Measurements from ENCODE around the gene VRK1. TPM values are rescaled to one million over a fixed set of nuclear protein-coding genes. Genes with fewer than 3 reads are reported as not detected.
"Not testable (repeated sequence)": the region's sequence is repeated elsewhere in the genome, so short reads cannot be mapped to it uniquely, and the experiment has no call there.

The VRK1 gene
- polyA plus RNA-seq, result 1 to 10 TPM; 2.5 to 7.0 (median 5.8) TPM

- WGBS, 3 donors, result 3 to 4% (median 3%) methylated on average over 30 to 57 of the region's 57 CpGs
- no peak within 1 kb of the TSS for H3K27ac ChIP-seq (ENCODE audit: low read depth, low read length)
These were observed at the start of gene VRK1 for GRCh38 chr14:96796851-96797581. Gene VRK1 (plus strand): TSS chr14:96797382. CDS start chr14:96833472, 36,090 bp downstream.

GRCh38 chr14:96747608-96748007 lies 49.6 kb upstream of the VRK1 start:
- no peak overlapping the region for H3K27ac ChIP-seq (ENCODE audit: low read depth, low read length)
- 78 to 87% (median 85%) methylated on average over 10 of the region's 10 CpGs for WGBS, 3 donors

- WGBS, 3 donors, result 41 to 64% (median 63%) methylated on average over 6 of the region's 6 CpGs
- H3K27ac ChIP-seq (ENCODE audit: low read depth, low read length), result no peak overlapping the region
These were observed 48.8 kb upstream of the VRK1 start for GRCh38 chr14:96748362-96748761.

GRCh38 chr14:96751505-96751904 lies 45.7 kb upstream of the VRK1 start:
- 52 to 64% (median 59%) methylated on average over 3 of the region's 3 CpGs for WGBS, 3 donors

GRCh38 chr14:96752125-96752524 lies 45.1 kb upstream of the VRK1 start:
- H3K27ac ChIP-seq (ENCODE audit: low read depth, low read length), result no peak overlapping the region
- WGBS, 3 donors, result 71 to 78% (median 78%) methylated on average over 5 of the region's 5 CpGs

More at GRCh38 chr14:96751505-96751904, 45.7 kb upstream of the VRK1 start:
- no peak overlapping the region for H3K27ac ChIP-seq (ENCODE audit: low read depth, low read length)

- 65 to 77% (median 70%) methylated on average over 3 of the region's 3 CpGs for WGBS, 3 donors
These were observed 44.6 kb upstream of the VRK1 start for GRCh38 chr14:96752594-96752993.

GRCh38 chr14:96754162-96754844 lies 42.9 kb upstream of the VRK1 start:
- 91 to 93% (median 93%) methylated on average over 8 of the region's 8 CpGs for WGBS, 3 donors

More at GRCh38 chr14:96752594-96752993, 44.6 kb upstream of the VRK1 start:
- no peak overlapping the region for H3K27ac ChIP-seq (ENCODE audit: low read depth, low read length)

GRCh38 chr14:96754845-96755184 lies 42.4 kb upstream of the VRK1 start:
- no peak overlapping the region for H3K27ac ChIP-seq (ENCODE audit: low read depth, low read length)
- 52 to 72% (median 69%) methylated on average over 6 of the region's 6 CpGs for WGBS, 3 donors

More at GRCh38 chr14:96754162-96754844, 42.9 kb upstream of the VRK1 start:
- H3K27ac ChIP-seq (ENCODE audit: low read depth, low read length), result no peak overlapping the region

- no peak overlapping the region for H3K27ac ChIP-seq (ENCODE audit: low read depth, low read length)
- 38 to 65% (median 63%) methylated on average over 5 of the region's 5 CpGs for WGBS, 3 donors
These were observed 40.4 kb upstream of the VRK1 start for GRCh38 chr14:96756745-96757144.

- WGBS, 3 donors, result 42 to 79% (median 54%) methylated on average over 6 to 7 of the region's 7 CpGs
These were observed 39.7 kb upstream of the VRK1 start for GRCh38 chr14:96757456-96757855.

GRCh38 chr14:96761066-96761465 lies 36.1 kb upstream of the VRK1 start:
- H3K27ac ChIP-seq (ENCODE audit: low read depth, low read length), result no peak overlapping the region
- 80 to 90% (median 85%) methylated on average over 6 of the region's 6 CpGs for WGBS, 3 donors

More at GRCh38 chr14:96757456-96757855, 39.7 kb upstream of the VRK1 start:
- H3K27ac ChIP-seq (ENCODE audit: low read depth, low read length), result no peak overlapping the region

GRCh38 chr14:96762650-96763049 lies 34.5 kb upstream of the VRK1 start:
- H3K27ac ChIP-seq (ENCODE audit: low read depth, low read length), result no peak overlapping the region
- WGBS, 3 donors, result 2 to 7% (median 5%) methylated on average over 3 of the region's 3 CpGs

GRCh38 chr14:96764012-96764411 lies 33.2 kb upstream of the VRK1 start:
- no peak overlapping the region for H3K27ac ChIP-seq (ENCODE audit: low read depth, low read length)
- WGBS, 3 donors, result 79 to 83% (median 80%) methylated on average over 7 of the region's 7 CpGs

GRCh38 chr14:96765205-96765604 lies 32.0 kb upstream of the VRK1 start:
- WGBS, 3 donors, result no CpG with 5 or more reads among the region's 1 CpG
- H3K27ac ChIP-seq (ENCODE audit: low read depth, low read length), result not testable (repeated sequence)

- H3K27ac ChIP-seq (ENCODE audit: low read depth, low read length), result no peak overlapping the region
- 75 to 84% (median 82%) methylated on average over 5 of the region's 5 CpGs for WGBS, 3 donors
These were observed 24.3 kb upstream of the VRK1 start for GRCh38 chr14:96772929-96773328.

- H3K27ac ChIP-seq (ENCODE audit: low read depth, low read length), result no peak overlapping the region
- WGBS, 3 donors, result 79 to 94% (median 91%) methylated on average over 4 of the region's 4 CpGs
These were observed 20.4 kb upstream of the VRK1 start for GRCh38 chr14:96776791-96777190.

- WGBS, 3 donors, result 80 to 83% (median 81%) methylated on average over 3 of the region's 3 CpGs
- H3K27ac ChIP-seq (ENCODE audit: low read depth, low read length), result no peak overlapping the region
These were observed 16.7 kb upstream of the VRK1 start for GRCh38 chr14:96780500-96780899.

GRCh38 chr14:96781371-96781770 lies 15.8 kb upstream of the VRK1 start:
- no peak overlapping the region for H3K27ac ChIP-seq (ENCODE audit: low read depth, low read length)

GRCh38 chr14:96782436-96782835 lies 14.7 kb upstream of the VRK1 start:
- no peak overlapping the region for H3K27ac ChIP-seq (ENCODE audit: low read depth, low read length)
- 75 to 87% (median 86%) methylated on average over 8 of the region's 8 CpGs for WGBS, 3 donors

More at GRCh38 chr14:96781371-96781770, 15.8 kb upstream of the VRK1 start:
- 72 to 84% (median 75%) methylated on average over 3 of the region's 3 CpGs for WGBS, 3 donors

All from adipose tissue (tissue), 3 donors.